HG03457 (cell line): ENCODE data around the gene SCAMP5.

Experiments
- ATAC-seq: cut with Tn5 transposase; IDR thresholded peaks from one replicate; pipeline ENCODE4 v1.9.1; 2021; ENCODE audit warnings: moderate number of reproducible peaks; ENCODE audit not compliant: unreplicated experiment

The SCAMP5 gene, protein sequence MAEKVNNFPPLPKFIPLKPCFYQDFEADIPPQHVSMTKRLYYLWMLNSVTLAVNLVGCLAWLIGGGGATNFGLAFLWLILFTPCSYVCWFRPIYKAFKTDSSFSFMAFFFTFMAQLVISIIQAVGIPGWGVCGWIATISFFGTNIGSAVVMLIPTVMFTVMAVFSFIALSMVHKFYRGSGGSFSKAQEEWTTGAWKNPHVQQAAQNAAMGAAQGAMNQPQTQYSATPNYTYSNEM

GRCh38 chr15:74995182-74995778 lies at the start of gene SCAMP5:
Gene SCAMP5 (plus strand): TSS chr15:74995563. CDS start chr15:75011840, 16,277 bp downstream.
- no peak for ATAC-seq

DNA sequence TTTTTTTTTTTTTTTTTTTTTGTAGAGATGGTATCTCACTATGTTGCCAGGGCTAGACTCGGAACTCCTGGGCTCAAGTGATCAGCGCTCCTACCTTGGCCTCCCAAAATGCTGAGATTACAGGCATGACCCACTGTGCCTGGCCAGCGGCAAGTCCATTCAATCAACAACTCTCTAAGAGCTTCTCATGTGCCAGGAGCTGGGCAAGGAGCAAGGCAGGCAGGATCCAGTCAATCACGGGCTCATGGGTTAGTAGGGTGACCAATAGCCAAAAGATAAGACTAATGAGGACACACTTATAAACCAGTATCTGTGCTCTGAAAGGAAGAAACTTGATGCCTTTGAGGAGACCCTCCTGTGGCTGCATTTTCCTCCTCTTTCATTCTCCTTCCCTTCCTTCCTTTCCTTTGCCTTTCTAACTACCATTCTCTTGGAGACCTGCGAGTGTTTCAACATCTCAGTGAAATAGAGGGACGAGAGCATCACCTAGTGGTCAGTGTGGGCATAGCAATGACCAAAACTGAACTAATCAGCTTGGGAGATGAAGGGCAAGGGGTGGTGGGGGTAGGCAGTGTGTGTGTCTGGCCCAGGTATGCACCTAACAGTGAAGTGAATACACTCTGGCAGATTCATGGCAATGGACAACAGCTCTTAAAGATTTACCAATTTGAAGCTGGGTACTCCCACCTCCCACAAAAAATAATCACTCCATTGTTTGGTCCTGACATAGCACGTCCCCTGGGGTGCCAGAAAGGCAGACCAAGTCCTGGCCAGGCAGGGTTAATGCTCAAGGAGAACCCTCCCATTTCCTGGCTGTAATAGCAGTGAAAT lies 45.1 kb upstream of the SCAMP5 start:
- ATAC-seq, result no peak

DNA sequence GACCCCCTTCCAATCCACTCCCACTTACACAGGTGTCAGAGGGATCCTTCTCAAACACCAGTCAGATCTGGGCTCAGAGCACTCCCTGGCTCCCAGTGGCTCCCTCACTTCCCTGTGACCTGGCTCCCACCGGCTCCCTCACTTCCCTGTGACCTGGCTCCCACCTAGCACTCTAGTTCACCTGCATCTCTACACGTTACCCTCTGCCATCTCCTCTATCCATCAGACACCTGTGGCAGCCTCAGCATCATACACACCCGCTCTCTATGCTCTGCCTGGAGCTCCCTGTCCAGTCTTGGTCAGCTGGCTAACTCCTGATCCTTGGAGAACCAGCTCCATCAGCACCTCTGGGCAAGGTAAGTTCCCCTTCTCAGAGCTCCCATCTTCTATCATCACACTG lies 44.4 kb upstream of the SCAMP5 start:
- no peak for ATAC-seq

GRCh38 chr15:74954515-74954914 lies 40.8 kb upstream of the SCAMP5 start:
- no peak for ATAC-seq

GRCh38 chr15:74955017-74955416 lies 40.3 kb upstream of the SCAMP5 start:
- no peak for ATAC-seq

DNA sequence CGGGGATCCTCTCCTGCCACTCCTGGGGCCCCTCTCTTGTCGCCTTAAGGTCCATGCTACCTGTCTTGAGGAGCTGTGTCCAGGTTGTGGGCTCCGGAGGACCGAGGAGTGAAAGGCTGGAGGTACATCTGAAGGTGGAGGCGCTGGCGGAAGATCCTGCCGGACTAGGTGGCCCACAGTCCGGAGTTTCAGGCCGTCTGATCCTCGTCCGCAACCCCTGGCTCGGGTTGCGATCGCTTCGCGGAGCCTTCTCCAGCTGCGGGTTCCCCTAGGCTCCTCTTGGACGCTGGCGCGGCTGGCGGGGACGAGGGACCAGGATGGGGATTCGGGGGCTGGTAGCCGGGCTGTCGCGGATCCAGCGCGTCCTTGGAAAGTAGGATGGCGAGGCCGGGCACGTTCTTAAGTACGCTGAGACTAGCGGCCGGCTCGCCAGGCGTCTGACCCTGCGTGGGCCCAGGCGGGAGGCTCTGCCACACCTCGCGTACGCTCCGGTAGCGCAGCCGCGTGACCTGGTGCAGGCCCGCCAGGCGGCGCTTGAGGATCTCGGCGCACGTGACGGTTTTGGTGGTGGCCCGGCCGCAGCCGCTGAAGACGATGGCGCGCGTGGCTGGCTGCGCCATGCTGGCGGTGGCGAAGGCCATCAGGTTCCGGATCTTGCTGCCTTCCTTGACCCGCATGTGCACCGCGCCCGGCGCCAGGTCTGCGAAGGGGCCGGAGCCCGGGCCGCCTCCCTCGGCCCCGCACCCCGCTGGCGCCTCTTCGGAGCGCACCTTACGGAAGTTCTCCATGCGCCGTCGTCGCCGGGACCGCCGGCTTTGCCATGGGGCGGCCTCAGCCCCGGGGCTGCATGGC lies 39.3 kb upstream of the SCAMP5 start:
- ATAC-seq, result peak; percentile 16

DNA sequence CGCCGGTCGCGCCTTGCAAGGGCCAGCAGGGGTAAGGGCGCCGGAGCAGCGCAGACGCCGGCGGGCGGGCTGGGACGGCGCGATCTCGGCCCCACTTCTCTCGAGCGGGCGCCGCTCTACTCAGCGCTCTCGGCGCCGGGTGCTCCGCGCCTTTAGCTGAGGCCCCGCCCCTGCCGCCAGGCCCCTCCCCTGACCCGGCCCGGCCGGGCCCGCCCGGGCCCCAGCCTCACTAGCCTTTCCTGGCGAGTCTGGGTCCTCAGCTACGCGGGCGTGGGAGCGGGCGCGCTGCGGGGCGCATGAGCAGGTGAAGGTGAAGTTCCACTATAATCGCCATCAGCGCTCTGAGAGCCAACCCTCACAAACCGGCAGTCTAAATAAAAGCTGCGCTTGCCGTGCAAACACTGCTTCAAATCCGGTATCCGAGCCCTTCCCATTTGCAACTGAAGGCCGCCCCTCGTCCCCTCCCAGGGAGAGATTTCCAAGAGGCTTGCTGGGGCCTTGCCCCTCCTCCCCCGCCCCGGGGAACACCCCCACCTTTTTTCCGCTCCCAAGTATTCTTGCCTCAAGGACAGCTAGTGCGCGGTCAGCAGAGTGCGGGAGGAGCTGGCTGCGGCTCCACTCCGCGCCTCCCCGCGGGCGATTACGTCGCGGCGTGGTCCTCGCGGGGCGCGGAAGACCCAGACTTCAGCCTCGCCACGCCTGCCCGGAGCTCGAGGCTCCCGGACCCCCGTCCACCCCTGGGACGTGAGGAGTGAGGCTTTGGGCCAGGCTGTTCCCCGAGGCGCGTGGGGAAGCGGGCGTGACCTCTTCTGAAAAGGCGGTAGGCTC lies 38.5 kb upstream of the SCAMP5 start, which contains the start of gene RPP25:
RPP25 (minus strand) TSS at position 125 of the 828 bp plus-strand sequence. CDS start 189 bp downstream, outside the sequence.
- ATAC-seq, result peak; percentile 64

GRCh38 chr15:74957476-74958035 lies 37.8 kb upstream of the SCAMP5 start:
- no peak for ATAC-seq

DNA sequence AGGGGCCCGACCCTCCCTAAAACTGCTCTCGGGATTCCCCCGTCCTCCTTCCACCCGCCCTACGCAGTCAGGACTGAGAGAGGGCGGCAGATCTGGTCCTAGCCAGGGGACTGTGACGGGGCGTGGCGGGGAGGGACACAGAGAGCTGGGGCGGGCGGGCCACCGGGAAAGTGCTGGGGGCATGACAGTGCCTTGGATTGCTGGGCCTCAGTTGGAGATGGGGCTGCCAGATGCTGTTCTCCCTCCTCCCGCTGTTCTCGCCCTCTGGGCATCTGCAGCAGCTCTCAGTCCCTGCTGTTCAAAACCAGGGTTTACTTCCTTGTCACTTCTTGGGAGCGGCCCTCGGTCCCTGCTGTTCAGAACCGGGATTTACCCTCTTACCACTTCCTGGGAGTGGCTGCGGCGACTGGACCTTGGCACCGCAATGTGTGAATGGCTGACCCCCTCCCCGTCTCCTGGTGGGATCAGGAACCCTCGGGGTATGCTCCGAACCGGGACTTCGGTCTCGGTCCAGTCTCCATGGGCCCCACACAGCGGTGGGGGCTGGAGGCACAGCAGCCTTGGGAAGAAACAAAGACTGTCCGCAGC lies 36.9 kb upstream of the SCAMP5 start:
- no peak for ATAC-seq

DNA sequence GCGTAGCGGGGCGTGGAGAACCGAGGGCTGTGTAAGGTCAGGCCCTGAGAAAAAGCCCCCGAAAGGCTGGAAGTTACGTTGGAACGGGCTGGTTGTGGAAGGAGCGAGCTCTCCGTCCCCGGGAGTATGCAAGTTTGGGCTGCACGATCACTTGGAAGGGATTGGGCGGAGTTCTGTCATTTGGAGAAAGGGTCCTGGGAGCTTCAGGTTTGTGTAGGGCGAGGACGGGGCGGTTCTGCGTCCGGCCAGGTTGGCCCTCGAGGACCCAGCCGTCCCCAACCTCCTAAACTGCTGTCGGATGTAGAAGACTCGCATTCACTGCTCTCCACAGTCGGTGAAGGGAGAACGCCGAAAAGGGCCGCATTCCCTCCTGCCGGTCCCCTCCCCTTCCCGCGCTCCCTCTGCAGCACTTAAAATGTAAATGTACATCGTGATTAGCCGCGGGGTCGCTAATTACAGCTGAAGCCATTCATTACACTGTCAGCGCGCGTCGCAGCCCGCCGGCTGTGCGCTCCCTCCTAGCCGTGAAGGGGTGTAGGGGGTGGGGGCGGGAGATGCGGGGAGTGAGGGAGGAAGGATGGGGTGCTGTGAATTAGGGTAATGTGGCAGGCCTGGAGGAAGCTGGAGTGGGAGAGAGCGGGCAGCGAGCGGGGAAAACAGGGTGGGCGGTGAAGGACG lies 36.3 kb upstream of the SCAMP5 start:
- ATAC-seq, result no peak

DNA sequence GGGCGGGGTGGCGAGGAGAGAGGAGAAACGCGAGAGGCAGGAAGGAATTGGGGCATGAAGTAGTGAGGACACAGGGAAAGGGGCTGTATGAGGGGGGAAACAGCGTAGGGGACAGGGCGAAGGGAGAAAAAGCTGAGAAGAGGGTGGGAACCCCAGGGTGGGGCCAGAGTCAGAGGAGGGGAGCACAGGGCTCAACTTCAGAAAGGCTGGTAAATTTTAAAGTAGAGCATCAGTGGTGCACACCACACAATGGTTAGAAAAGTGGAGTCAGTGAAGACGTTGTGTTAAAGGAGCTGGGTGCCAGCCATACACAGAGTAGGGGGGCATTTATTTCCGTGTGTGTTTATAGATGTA lies 35.8 kb upstream of the SCAMP5 start:
- no peak for ATAC-seq

GRCh38 chr15:74960286-74960685 lies 35.1 kb upstream of the SCAMP5 start:
- ATAC-seq, result no peak

- no peak for ATAC-seq
These were observed 34.3 kb upstream of the SCAMP5 start for GRCh38 chr15:74960995-74961588.

GRCh38 chr15:74961616-74962015 lies 33.7 kb upstream of the SCAMP5 start:
- ATAC-seq, result no peak

- no peak for ATAC-seq
These were observed 33.1 kb upstream of the SCAMP5 start for GRCh38 chr15:74962219-74962618.

DNA sequence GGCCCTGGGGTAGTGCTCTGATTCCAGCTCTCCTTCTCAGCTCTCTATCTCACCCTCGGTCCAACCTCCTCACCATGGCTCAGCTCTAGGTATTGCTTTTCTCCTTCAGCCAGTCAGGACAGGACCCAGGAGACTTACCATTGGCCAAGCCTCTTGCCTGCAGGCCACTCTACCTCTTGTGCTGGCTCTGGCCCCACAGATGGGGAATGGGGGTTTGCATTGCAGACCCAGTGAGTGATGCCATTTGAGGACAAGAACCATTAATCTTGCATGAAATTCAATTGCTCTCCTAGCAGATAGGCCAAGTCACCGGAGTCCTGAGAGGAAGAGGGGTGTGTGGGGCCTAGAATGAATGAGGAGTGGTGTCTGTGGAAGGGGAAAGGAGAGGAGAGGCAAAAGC lies 32.7 kb upstream of the SCAMP5 start:
- ATAC-seq, result no peak

DNA sequence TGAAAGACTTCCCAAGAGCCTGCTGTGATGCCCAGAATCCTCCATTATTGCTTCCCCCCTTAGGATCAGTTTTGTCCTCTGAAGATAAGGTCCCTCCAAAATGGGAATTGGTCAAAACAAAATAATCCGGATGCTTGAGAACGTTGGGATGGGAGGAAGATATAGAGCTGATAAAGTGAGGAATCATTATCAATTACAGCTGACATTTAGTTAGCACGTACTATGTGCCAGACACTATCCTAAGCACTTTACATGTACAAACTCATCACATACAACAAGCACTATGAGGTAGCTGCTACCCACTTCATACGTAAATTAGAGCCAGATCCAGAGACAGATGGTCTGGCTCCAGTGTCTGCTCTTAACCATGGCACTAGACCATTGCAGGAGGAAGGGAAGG lies 32.1 kb upstream of the SCAMP5 start:
- ATAC-seq, result no peak

DNA sequence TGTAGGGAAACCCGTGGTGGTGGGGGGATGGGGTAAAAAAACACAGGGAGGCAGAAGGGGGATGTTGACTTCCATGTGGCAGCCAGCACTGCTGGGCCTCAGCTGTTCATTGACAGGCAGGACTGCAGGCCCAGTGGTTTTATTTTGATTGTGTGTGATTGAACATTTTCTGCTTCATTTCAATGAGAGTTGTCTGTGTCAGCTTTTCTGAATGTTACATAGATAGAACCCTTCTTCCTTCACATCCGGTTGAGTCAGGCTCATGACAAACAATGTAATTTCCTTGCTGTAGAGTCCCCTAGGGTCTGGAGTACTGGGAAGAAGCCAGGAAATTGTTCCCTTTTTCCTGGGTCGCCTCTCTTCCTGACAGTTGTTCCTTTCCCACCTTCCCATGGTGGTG lies 30.6 kb upstream of the SCAMP5 start:
- no peak for ATAC-seq

DNA sequence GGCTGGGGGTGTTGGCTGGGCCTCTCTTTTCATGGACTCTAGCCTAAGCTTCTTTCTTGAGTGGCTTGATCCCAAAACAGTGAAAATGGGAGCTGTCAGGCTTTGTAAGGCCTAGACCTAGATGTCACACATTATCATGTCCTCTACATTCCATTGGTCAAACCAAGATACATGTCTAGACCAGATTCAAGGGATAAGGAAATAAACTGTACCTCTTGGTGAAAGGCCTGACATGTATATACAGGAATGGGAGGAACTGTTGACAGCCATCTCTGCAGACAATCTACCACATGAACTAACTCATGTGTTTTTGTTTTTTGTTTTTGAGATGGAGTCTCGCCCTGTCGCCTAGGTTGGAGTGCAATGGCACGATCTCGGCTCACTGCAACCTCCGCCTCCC lies 27.7 kb upstream of the SCAMP5 start:
- ATAC-seq, result no peak
